Right ventricle myocardium inferior (tissue), 1 donor: ENCODE data around the gene FCHSD2. TPM values are rescaled to one million over a fixed set of nuclear protein-coding genes. Genes with fewer than 3 reads are reported as not detected.
A peak's percentile ranks its signal among the peaks of the same experiment; 100 is the strongest.

ENCODE experiments used
- ATAC-seq: fragments of 200-7000 bp; cut with Tn5 transposase; one replicate; pipeline ENCODE4 v1.9.1; 2020; ENCODE audit warnings: mild to moderate bottlenecking, moderate library complexity
- DNase-seq: peaks from one replicate; pipeline ENCODE4 v3.0.0; 2021; ENCODE audit errors: missing footprints
- intact Hi-C: fragments of 100-400 bp; cut with DNase I; formaldehyde crosslinking; loops from one replicate; pipeline ENCODE4 v1.11.0; 2022
- total RNA-seq: library from RNA; stranded (reverse); fragmentation: NEBNext Ultra II Directional; extraction: Animal tissue kit (Norgen Biotek cat#: 25700); gene quantifications from one replicate; pipeline ENCODE4 v1.2.1, GENCODE V29; 2021
- donor health status: DM: no; HTN: yes; CAD: no; lungs with severe emphysema.

FCHSD2 gene
- total RNA-seq, 1 donor from 2014 or later = 36.6 TPM

DNA sequence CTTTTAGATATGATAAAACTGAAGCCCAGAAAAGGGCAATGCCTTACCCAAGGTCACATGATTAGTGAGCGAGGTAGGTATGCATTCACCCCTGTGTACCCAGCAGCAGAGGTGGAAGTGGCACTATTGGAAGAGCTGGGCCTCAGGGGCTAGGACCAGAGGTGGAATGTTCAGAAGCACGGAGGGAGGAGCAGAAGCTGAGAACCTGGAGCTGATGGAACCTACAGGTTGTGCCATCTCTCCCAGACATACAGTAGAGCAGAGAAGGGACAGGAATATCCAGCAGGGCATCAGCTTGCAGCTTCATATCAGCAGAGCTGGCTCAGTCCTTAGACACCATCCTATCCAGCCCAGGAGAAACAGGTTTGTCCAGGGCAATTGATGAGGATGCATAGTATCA is 14.6 kb upstream of the FCHSD2 start:
- intact Hi-C loops = no loop called here
- DNase-seq = no peak
- no peak for ATAC-seq

DNA sequence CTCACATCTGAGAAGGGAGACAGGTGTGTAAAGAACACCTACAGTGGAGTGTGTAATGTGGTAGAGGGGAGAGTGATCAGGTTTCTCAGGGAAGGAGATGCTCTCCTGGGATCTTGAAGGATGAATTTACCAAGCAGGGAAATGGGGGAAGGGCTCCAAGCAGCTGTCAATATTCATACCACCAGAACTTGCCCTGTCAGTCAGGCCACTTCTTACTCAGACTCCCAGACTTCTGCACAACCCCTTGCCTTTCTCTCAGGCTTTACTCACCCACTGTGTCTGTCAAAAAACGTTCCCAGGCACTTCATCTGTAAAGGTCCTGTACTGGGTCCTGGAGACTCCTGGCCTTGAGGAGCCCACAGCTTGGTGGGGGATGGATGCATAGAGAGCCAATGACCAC is 14.0 kb upstream of the FCHSD2 start:
- ATAC-seq (no peak), DNase-seq (no peak)
- intact Hi-C loops = no loop called here

DNA sequence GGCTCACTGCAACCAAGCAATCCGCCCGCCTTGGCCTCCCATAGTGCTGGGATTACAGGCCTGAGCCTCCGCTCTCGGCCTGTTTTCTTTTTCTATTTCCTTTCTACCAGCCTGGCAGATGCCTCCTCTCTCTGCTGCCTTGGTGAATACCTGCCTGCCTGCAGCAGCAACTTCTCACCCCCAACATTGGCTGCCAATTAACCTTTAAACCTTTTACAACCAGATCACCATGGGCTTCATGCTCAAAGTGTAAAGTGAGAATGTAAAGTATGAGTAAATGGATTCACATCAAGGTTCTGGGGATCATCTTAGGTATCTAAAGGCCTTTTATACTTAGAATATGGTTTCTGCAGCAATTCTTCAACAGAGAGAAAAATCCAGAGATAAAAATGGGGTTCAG is 13.0 kb upstream of the FCHSD2 start:
- ATAC-seq = no peak

DNA sequence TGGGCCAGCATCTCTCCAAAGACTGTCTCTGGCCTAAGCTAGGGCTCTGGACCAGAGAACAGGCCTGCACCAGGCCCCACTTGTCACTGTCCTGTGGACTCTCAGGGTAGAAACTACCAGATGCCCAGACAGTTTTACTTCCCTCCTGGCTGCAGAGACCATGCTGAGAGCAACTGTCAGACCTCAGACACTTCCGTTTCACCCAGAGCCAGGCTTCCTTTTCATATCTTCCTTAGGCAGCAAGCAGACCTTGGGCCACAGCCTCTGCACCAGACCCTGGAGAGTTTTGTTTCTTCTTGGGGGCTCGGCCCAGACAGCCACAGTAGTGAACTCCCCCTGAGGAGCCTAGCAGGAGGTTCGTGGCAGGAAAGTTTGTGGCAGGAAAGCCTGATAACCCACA is 12.1 kb upstream of the FCHSD2 start:
- intact Hi-C loops = no loop called here
- DNase-seq (no peak), ATAC-seq (peak; percentile 9)

More for the DNA sequence above, 13.0 kb upstream of the FCHSD2 start:
- intact Hi-C loops = no loop called here
- no peak for DNase-seq

DNA sequence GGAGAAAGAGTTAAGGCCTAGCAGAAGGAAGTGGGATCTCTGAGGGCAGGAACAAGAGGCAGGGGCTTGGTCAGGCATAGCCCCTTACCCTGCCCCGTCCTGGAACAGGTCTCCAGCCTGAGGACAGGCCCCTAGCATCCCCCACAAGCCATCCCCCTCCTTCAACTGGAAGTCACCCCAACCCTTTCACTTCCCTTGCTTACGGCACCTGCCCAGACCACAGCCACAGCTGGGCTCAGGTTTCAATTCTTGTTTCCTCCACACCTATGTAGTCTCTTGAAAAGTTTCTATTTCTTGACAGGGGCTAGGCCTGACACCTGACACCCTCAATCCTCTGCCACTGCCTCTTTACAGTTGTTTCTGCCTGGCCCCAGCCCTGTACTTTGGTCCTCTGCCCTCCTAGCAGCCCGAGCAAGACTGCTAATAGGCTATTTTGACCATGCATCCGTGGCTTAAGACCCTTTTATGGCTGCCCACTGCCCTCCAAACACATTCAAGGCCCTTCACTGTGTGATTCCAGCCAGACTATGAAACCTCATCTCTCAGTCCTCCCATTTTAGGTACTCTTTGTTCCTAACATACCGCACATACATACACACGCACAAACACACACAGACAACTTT is 10.9 kb upstream of the FCHSD2 start:
- DNase-seq (no peak), ATAC-seq (no peak)
- intact Hi-C loops = no loop called here

DNA sequence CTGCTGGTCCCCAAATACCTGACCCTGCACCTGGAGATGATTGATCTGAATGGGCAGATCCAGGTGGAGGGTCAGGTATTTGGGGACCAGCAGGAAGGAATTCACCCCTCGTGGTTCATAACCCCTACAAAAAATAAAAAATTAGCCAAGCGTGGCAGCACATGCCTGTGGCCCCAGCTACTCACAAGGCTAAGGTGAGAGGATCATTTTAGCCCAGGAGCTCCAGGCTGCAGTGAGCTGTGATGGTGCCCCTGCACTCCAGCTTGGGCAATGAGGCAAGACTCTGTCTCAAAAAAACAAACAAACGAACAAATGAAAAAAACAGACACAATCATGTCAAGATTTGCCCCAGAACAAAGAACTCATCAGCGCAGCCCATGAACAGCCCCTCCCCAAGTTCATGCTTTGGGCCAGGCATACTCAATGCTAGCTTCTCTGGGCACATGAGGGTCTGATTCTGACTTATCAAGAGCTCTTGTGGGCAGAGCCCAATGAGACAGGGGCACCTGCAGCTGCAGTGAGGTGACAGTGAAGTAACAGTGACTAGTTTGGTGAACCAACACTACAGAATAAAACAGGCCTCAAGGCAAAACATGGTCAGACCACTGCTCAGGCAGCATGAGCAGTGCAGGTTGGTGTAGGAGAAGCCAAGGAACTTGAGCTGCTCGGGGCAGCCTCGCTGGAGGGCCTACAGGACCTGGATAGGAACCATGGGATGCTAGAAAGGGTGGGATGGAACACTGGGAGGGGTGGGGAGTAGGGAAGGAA is 10.2 kb upstream of the FCHSD2 start:
- ATAC-seq (no peak), DNase-seq (no peak)
- intact Hi-C loops = no loop called here

DNA sequence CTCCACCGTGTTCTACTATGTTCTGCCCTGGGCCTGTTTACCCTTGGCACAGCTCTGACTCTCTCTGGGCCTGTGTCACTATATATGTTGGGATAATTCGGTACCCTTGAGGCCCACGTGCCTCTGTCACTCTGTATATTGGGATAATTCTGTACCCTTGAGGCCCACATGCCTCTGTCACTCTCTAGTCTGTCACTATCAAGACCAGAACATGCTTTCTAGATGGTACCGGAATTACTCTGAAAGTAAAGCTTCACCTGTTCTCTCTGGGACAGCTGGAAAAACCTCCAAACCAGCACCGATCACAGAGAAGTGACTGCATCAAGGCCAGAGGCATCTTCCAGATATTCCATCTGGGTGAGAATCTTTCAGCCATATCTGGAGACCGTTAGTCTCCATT is 9.3 kb upstream of the FCHSD2 start:
- DNase-seq = no peak
- ATAC-seq = no peak
- intact Hi-C loops = no loop called here

DNA sequence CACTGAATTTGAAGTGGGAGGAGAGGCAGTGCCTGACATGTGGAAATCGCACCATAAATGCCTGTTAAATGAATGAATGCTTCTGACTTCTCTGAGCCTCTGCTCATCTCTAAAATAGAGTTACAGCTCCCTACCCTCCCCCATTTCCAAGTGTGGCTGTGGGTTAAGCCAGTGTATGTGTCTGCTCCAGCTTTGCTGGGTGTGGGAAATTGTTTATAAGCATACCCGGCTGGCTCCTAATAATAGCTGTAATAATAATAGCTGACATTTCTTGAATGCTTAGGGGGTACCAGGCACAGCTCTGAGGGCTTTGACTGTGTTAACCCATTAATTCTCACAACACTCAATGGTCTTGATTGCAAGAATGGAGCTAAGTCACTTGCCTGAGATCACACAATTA is 7.0 kb upstream of the FCHSD2 start:
- ATAC-seq = peak; percentile 51

DNA sequence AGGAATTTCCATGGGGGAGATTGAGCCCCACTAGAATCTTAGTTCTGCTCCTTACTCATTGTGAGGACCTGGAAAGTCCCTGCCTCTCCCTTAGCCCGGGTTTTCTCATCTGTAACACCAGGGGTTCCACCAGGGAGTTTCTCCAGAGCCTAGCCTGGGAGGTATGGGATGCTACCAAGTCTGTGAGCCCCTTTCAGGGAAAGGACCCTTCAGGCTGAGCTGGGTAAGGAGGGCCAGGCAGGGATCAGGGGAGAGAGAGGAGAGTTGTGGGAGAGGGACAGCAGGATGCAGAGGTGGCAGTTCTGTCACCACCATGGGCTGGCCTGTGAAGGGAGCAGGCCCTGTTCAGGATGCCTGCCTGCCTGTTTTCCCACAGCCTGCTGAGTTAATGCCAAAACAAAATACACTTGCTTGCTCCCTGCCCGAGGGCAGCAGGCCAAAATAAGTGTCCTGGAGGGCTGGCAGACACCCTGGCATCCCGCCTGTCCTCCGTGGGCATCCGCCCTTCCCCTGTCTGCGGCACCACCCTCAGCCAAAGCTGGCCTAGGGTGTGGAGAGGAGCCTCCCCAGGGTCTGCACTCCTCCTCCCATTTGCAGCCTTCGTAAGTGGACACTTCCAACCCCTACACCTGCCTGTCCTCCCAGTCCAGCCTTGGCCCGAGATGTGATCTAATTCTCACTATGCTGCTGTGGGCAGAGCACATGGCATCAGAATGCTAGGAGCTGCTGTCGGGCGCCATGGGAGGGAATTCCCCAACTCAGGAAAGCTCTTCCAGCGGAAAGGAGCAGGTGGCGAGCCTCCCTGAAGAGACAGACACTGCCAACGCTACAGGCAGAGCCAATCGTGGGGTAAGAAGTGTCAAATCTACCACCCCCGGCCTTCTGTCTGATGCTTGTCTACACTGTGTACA is 5.9 kb upstream of the FCHSD2 start:
- intact Hi-C loops = no loop called here
- ATAC-seq = peak; percentile 83

More for the DNA sequence above, 7.0 kb upstream of the FCHSD2 start:
- intact Hi-C loops = no loop called here
- DNase-seq = no peak

DNA sequence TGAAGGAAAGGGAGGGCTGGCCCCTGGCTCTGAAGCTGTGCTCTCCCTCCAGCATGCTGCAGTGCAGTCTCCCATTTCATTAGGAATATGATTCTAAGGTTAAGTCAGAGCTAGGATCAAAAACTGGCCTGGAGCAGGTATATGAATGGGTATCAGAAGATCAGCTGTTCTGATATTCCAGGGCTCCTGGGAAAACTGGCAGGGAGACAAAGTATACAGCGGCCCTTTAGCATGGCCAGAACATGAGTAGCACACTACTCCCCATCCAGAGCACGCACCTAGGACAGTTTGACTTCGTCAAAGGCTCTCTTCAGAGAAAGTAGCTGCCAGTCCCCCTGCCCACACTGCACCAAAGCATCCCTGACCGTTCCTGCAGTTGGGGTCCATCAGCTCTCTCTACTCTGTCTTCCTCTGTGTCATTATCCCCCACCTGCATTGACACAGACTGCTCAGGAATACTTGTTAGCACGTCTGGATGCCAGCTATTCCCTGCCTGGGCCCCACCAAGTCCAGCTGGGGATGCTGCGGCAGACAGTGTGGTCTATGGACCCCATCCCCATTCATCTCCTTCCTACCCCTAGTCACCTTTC is 4.0 kb upstream of the FCHSD2 start:
- ATAC-seq = no peak
- intact Hi-C loops = no loop called here
- DNase-seq = no peak

More for the DNA sequence above, 5.9 kb upstream of the FCHSD2 start:
- peak; percentile 75 for DNase-seq

DNA sequence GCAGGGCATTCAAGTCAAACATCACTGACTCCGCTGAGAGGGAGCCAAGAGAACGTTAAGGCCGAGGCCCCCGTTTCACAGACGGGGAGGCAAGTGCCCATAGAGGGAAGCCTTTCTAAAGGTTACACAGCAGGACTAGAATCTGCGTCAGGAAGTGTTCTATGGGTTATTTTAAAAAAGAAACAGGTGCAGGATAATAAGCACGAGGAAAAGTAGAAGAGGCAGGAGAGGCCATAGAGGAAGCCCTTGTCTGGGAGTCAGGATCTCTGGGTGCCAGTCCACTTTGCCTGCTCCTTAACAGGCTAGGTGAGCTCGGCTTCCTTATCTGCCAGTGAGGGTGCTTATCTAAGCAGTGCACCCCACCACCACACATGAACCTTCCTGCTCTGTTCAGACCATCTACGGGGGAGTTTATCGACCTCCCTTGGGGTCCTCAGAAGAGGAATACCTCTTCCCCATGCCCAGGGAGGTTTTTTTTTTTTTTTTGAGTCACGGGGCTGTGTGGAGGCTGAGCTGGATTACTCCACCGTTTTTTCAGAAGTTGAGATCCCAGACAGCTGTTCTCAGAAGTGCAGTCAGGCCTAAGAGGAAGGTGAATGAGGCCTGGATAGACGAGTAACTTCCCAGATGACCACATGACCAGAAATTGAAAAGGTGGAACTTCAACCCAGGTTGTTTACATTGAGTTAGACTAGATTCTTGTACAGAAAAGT is 1.2 kb upstream of the FCHSD2 start:
- DNase-seq = no peak
- intact Hi-C loops = loop anchor here (2.0 to 5.0 kb wide), 2 partner anchors 36 to 216 kb away; no protein-coding TSS in a partner anchor
- ATAC-seq = no peak

DNA sequence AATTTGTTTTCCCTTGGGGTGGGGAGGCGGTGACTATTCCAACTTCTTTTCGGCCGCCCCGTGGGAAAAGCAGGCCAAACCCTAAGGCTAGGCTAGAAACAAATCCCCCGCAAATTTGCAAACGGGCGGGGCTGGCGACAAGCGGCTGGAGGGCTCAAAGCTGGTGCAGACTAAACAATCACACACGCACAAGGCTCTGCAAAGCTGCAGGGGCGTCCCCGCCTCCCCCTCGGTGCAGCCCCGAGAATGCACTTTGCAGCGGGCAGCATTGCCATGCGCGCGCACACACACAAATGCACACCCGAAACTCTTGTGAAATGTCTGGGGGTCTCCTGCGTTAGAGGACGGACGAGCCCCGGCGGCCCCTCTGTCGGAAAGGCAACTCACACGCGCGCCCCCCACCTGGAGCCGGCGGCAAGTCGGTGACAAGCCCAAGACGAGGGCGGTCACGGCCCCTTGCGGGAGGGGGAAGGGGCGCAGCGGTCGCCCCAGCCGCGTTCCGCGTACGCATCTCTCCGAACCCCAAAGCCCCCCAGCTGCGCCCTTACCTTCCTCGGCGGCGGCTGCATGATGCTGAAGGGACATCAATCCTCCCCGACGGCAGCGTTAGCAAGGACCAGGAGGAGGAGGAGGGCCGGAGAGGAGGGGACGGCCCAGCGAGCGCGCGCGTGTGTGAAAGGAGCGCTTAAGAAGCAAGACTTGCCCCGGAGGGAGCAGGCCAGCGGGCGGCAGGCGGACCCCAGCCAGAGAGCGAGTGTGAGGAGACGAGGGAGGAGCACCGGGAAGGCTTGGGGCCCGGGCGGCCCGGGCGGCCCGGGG is 600 bp downstream of the FCHSD2 start:
- peak; percentile 91 for DNase-seq
- intact Hi-C loops = loop anchor here (2.0 to 5.0 kb wide), 3 partner anchors 37 to 309 kb away; no protein-coding TSS in a partner anchor
- peak; percentile 48 for ATAC-seq

DNA sequence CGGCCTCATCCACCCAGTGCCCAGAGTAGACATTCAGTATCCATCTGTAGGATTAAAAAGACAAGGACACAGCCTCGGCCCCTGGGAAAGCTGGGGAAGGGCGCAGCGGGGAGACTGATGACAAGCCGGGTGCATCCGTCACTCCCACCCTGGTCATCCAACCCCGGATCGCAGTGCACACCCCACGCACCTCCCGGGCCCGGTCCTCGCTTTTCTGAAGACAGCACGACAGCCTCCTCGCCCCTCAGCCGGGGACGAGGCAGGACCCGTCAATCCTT is 1.1 kb downstream of the FCHSD2 start:
- intact Hi-C loops = loop anchor here (2.0 to 5.0 kb wide), 2 partner anchors 214 to 308 kb away; no protein-coding TSS in a partner anchor
- DNase-seq (no peak), ATAC-seq (no peak)

DNA sequence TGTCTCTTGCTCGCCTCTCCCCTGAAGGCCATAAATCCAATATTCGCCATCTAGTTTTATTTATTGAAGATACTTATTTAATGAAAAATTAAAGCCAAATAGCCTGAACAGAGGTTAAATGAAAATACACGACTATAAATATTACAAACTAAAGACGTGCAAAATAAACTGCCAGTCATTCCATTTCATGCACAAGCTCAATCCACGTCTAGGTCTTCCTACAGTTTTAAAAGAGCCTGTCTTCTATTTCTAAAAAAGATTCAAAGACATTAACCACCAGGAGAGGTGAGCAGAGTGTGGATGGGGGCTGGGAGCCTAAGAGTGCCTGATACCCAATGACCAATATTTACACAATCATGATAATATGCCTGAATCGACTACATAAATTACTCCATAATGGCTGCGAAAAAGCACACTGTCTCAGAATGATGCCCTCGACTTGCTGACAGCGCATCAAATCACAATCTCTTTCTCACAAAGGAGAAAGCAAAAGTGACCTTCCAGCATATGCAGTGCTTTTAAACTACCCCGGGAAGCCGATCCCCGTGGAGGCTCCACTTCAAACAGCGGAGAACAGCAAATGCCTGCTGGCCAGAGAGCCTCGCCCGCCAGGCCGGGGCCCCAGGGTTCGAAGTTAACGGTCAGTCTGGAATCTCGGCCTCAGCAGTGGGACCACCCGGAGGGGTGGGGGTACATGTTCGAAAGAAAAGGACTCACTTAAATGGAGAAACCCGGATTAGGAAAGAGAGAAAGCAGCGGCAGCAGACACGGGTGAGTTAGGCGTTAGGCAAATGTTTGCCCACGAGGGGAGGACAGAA is 1.7 kb downstream of the FCHSD2 start:
- intact Hi-C loops = loop anchor here (2.0 to 5.0 kb wide), 2 partner anchors 213 to 308 kb away; no protein-coding TSS in a partner anchor
- no peak for DNase-seq
- ATAC-seq = no peak

DNA sequence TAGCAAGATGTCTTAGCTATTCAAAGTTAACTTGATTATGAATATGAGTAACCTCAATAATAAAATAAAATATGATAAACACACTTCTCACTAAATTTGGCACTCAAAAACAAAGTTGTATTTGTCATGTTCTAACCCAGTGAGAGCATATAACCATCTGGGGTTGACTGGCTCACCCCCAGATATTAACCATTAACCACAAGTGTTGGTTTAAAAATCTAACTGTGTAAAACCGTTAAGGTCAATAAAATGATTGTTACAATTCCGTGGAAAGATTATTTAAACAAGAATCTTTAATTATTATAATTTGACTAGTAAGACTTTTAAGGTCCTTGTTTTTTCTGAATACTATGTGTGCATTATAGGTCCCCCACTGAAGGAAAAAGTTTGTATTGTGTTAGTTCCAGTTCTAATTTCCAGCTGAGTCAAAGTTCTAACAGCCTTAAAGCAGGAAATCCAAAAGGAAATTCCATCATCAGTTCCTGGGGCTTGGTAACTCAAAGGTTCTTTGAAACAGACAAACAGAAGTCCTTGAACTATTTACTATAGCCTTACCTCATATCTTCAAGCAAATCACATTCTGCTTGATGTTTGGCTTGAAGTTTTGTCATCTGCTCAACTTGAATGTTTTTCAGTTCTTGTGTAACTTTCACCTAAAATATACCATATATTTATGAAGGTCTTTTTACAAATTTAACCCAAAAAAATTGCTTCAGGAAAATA is 2.5 kb downstream of the FCHSD2 start:
- intact Hi-C loops = loop anchor here (2.0 to 5.0 kb wide), 2 partner anchors 212 to 307 kb away; no protein-coding TSS in a partner anchor
- DNase-seq (no peak), ATAC-seq (no peak)

DNA sequence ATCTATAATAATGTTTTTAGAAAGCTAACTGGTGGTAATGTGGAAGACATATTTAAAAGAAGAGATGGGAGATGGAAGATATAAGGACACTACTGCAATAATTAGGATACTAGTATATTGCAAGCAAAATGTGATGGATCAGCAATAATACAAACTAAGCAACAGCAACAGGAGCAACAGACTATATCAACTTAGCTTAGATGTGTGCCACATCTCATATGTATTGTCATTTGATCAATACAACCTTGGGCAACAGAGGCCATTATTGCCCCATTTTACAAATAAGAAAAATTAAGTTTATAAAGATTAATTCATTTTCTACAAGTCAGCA is 4.2 kb downstream of the FCHSD2 start:
- DNase-seq (no peak), ATAC-seq (no peak)
- intact Hi-C loops = no loop called here
